ENCODE results near the gene CCDC38.

Gene CCDC38

GRCh38 chr12:95962222-95962621 lies 19.8 kb upstream of the CCDC38 start:
- no peak for TF ChIP-seq CTCF (IDR thresholded peaks at IDR 0.05; ENCODE audit: insufficient read depth, low read depth, low read length, missing control alignments)
- no peak overlapping the region for H3K4me3 ChIP-seq (ENCODE audit: low read length)
- no peak for DNase-seq (ENCODE audit: low read depth)

- no peak for DNase-seq (ENCODE audit: low read depth)
- no peak for TF ChIP-seq CTCF (IDR thresholded peaks at IDR 0.05; ENCODE audit: insufficient read depth, low read depth, low read length, missing control alignments)
- H3K4me3 ChIP-seq (ENCODE audit: low read length): no peak overlapping the region
Measured at GRCh38 chr12:95960241-95960640, 17.8 kb upstream of the CCDC38 start.

- no peak for DNase-seq (ENCODE audit: low read depth)
- H3K4me3 ChIP-seq (ENCODE audit: low read length): no peak overlapping the region
- TF ChIP-seq CTCF (IDR thresholded peaks at IDR 0.05; ENCODE audit: insufficient read depth, low read depth, low read length, missing control alignments): no peak
Measured at GRCh38 chr12:95959107-95959506, 16.7 kb upstream of the CCDC38 start.

GRCh38 chr12:95956557-95957145 lies 14.2 kb upstream of the CCDC38 start:
- H3K4me3 ChIP-seq (ENCODE audit: low read length): no peak overlapping the region
- TF ChIP-seq CTCF (IDR thresholded peaks at IDR 0.05; ENCODE audit: insufficient read depth, low read depth, low read length, missing control alignments): no peak
- no peak for DNase-seq (ENCODE audit: low read depth)

GRCh38 chr12:95955549-95956159 lies 13.2 kb upstream of the CCDC38 start:
- H3K4me3 ChIP-seq (ENCODE audit: low read length): no peak overlapping the region
- TF ChIP-seq CTCF (IDR thresholded peaks at IDR 0.05; ENCODE audit: insufficient read depth, low read depth, low read length, missing control alignments): no peak
- no peak for DNase-seq (ENCODE audit: low read depth)

GRCh38 chr12:95953000-95953399 lies 10.6 kb upstream of the CCDC38 start:
- H3K4me3 ChIP-seq (ENCODE audit: low read length): no peak overlapping the region
- DNase-seq (ENCODE audit: low read depth): no peak
- TF ChIP-seq CTCF (IDR thresholded peaks at IDR 0.05; ENCODE audit: insufficient read depth, low read depth, low read length, missing control alignments): no peak

- TF ChIP-seq CTCF (IDR thresholded peaks at IDR 0.05; ENCODE audit: insufficient read depth, low read depth, low read length, missing control alignments): no peak
- DNase-seq (ENCODE audit: low read depth): no peak
- H3K4me3 ChIP-seq (ENCODE audit: low read length): no peak overlapping the region
Measured at GRCh38 chr12:95951515-95951914, 9.1 kb upstream of the CCDC38 start.
